GM10266 (cell line): Measurements from ENCODE around the gene TLCD2.
"Not testable (repeated sequence)": the region's sequence is repeated elsewhere in the genome, so short reads cannot be mapped to it uniquely, and the experiment has no call there.

Source experiments
- DNase-seq: peaks from one replicate; pipeline ENCODE4 v3.0.0; 2012; ENCODE audit errors: extremely low spot score
- CTCF ChIP-seq: IDR thresholded peaks from 2 replicates; pipeline ENCODE4 v1.5.1; 2012; ENCODE audit warnings: mild to moderate bottlenecking, low read depth; ENCODE audit not compliant: control insufficient read depth, insufficient read depth; ENCODE audit errors: missing control alignments

TLCD2 gene

GRCh38 chr17:1693339-1693738 lies 16.8 kb downstream of the TLCD2 start:
- no peak for DNase-seq

GRCh38 chr17:1690544-1691221 lies 19.5 kb downstream of the TLCD2 start:
- no peak for TF ChIP-seq CTCF
- no peak for DNase-seq

More at GRCh38 chr17:1693339-1693738, 16.8 kb downstream of the TLCD2 start:
- no peak for TF ChIP-seq CTCF

- not testable (repeated sequence) for DNase-seq
Measured at GRCh38 chr17:1688405-1688804, 21.8 kb downstream of the TLCD2 start.

- no peak for DNase-seq
- no peak for TF ChIP-seq CTCF
Measured at GRCh38 chr17:1686086-1686485, 24.1 kb downstream of the TLCD2 start.

- peak; percentile 100 for DNase-seq
- no peak for TF ChIP-seq CTCF
Measured at GRCh38 chr17:1684378-1685189, 25.6 kb downstream of the TLCD2 start, which contains the start of gene PRPF8. Gene PRPF8 (minus strand): TSS chr17:1684867. CDS start chr17:1684571, 296 bp downstream.

- TF ChIP-seq CTCF: no peak
- no peak for DNase-seq
Measured at GRCh38 chr17:1683459-1683858, 26.7 kb downstream of the TLCD2 start.

GRCh38 chr17:1676401-1676800 lies 33.8 kb downstream of the TLCD2 start:
- no peak for DNase-seq
- no peak for TF ChIP-seq CTCF
